ENCODE data around the gene ANK3.

ANK3 gene

DNA sequence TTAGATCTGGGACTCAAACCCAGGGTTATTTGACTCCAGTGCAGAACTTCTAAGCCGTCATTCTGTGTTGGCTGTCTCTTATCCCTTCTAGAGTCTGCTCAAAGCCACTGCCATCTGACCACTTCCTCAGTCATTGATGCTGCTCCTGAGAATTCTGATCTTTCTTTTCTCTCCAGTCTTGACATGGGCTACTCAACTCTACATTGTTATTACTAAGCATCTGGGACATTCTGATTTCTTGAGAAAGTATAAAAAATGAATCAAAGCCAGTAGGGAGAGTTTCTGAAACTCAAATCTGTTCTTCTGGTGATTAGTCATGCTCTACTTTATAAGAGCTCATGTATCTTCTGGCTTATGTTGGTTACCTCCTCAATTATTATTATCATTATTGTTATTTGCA is 48.7 kb downstream of the ANK3 start:
- no peak for DNase-seq

DNA sequence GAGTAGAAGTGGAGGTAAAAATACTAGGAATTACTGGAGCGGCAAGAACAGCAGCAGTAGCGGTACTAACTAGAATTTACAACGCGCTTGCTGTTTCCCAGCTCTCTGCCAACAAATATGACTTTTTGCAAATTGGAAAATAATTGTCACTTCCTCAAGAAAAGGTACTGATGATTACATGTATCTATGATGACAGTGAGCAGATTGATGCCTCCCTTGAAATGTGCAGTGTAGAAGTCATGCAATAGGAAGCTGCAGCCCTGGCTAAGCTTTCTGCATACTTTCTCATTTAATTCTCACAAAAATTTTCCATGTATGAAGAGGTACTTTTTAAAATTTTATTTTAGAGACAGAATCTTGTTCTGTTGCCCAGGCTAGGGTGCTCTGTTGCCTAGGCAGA is 49.9 kb downstream of the ANK3 start:
- no peak for DNase-seq

DNA sequence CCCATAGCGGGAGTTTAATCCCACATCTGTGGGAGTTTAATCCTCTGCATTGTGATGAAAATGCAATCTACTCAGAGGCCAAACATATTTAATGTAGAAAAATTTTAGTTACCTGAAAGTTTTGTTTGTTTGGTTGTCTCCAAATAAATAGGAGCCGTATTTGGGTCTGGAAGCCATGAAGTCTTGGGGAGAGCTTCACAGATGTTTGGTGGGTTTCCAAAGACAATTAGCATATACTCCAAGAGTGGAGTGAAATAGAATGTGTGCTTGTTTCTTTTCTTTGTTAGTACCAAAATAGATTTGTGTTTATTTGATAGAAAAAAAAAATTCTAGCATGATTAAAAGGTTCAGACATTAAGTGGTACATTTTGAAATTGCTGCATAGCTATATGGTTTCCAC is 50.9 kb downstream of the ANK3 start:
- DNase-seq, result no peak

DNA sequence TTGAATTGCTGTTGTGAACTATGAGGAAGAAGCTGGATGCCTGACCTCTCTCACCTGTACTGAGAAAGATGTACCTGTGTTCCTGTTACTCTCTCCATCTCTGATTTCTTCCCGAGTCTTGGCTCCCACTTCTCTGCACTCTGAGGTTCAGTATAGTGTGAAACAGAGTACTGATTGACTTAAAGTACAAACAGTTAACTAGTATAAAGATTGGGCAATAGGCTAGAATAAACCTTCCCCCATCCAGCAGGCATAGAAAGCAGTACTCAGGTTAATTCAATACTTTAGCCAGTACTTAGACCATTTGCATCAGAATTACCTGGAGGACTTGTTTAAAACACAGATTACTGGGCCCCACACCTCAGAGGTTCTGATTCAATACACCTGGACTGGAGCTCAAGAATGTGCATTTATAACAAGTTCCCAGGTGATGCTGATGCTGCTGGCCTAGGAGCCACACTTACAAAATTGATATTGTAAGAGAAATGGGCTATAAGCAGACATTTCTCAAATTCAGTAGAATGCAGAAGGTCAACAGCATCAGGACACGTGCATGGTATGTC is 51.6 kb downstream of the ANK3 start:
- DNase-seq, result no peak

GRCh38 chr10:60336901-60337630 is 52.6 kb downstream of the ANK3 start:
- no peak for DNase-seq

GRCh38 chr10:60335708-60336107 is 54.0 kb downstream of the ANK3 start:
- DNase-seq, result peak; percentile 3

DNA sequence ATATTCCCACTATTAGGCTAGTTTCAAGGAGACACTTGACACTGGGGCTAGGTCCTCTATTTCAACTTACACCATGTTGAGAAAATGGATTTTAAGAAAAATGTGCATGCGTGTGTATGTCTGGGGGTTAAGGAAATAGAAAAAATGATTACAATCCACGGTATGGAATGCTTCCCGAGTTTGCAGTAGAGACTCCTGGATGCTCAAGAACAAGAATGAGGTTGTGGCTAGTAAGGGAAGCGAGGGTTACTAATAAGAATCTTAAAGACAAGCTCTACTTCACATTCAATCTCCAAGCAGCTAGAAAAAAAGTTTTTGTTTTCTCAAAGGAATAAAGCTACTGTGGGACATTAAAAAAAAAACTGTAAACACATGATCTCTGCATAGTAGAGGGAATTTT is 54.7 kb downstream of the ANK3 start:
- DNase-seq, result no peak

- no peak for DNase-seq
Measured at GRCh38 chr10:60332371-60332770, 57.3 kb downstream of the ANK3 start.

DNA sequence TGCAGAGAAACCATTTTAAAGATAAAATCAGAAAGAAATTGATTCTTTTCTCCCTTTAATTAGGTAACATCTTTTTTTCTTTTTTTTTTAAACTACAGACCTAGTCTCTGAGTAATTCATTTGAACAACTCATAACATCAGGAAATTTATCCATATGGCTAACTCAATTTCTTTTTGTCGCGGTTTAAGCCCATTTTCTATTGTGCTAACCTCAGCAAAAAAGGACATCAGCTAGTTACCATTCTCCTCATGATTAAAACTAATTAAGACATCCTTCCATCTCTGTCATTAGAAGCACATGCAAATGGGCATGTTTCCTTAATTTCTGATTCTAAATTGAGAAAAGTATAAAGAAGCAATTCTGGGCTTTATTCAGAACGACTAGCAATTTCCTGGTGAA is 57.8 kb downstream of the ANK3 start:
- DNase-seq, result no peak

GRCh38 chr10:60323162-60323561 is 66.5 kb downstream of the ANK3 start:
- no peak for DNase-seq

DNA sequence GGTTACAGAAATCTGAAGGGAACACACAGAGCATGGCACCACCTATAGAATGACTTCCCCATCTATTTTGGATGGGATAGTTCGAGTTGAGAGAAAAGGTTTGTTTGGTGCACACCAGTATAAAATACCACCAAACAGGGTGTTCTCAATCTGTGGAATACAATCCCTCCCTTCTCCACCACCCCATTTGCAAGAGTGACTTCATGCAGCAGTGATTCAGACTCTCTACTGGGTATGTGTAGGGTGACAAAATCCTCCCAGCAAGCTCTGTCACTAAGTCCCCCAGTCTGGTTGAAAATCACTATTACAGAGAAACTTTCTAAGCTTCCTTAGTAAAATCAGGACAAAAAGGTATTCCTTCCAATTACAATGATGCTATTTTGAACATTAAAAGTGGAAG is 69.0 kb downstream of the ANK3 start:
- DNase-seq, result no peak

DNA sequence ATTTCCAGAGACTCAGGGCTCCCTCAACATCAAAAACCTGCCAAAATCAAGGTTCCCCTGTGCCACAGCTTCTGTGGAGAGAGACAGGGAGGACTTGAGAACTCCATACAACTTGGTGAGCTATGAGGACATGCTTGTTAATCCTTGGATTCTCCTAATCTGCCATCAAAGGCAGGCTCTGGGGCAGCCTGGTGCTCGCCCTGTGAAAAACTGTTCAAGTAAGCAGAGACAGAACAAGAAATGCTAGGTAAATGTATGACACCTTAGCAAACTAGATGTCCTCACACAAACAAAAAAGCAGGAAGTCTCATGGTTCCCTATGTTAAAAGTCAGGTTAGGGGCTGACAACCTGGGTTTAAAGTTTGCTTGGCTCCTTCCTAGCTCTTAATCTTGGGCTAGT is 73.6 kb downstream of the ANK3 start:
- DNase-seq, result no peak

- no peak for DNase-seq
Measured at GRCh38 chr10:60315311-60315710, 74.4 kb downstream of the ANK3 start.

DNA sequence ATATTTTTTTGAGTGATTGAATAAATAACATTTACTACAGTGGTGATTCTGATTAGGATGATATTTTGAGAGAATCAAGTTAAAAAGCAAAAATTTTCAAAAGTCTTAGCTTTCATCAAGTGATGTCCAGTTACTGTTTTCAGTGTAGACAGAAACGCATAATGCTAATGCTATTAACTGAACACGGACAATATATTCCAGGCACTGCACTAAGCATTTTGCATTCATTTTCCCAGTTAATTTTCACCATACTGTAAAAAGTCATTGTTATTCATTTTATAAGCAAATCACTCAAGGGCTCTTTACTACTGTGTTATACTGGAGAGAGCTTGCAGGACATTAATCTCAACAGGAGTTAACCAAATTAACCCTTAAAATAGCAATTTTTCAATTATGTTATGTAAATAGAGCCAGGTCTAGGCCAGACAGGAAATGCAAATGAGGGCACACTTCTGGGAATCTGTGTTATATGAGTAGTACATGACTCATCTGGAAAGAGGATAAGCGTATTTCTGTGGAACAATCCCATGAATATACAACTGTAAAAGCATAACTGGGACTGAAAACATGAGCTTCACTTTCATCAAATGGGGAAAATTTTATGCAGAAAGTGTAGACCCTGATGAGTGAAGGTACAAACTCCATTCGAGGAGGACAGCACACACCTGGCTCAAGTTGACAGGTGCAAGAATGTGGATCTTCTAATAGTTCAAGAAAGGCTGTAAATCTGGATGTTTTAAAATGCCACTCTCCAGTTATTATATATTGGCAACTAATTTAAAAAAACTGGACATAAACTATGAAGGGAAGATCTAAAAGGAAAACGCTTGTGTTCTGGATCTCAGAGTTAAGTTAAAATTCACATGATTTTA is 75.4 kb downstream of the ANK3 start:
- no peak for DNase-seq

DNA sequence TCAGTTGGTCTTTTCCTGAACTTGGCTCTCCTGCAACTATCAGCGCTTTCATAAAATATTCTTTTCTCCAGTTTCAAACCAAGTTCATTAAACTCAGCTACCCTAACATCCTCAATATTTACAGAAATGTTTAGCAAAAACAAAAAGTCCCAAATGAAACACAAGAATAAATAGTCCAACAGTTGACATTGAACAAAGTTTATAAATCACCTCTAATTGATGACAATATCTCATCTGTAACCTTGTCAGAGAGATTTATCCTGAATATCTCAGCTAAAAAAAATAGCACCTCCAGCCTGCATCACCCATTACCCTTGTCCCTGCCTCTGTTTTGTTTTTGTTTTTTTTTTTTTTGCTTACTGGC is 76.1 kb downstream of the ANK3 start:
- no peak for DNase-seq

DNA sequence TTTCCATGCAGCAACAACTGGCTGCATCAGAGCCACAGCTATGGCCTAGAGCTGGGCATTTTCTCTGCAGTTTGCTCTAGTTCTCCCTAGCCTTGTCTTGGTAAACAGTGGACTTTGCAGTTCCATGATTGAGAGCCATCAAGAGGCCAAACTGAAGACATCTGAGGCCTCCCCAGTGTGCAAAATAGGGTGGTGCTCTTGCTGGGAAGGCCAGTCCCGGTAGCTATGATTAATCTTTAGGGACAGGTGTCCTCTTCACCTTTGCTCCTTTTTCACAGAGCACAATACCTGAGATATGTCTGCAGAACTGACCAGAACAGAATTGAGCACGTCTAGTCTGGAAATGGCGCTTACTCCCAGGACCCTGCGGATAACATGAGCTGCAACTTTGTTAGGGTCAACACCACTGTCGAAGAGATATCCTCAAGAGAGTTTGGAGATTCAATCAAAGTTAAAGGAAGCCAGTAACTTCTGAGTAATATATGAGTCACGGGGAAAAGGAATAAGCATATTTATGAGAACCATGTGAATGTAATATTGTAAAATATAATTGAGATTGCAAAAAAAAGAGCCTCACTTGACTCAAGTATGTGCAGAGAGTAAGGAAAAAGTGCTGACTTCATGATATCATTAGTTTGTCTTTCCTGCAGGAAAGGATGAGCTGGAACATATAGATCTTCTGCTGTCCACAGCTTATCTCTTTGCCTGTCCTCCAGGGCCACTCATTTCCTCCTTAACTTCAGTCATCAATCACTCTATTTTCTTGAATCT is 76.7 kb downstream of the ANK3 start:
- no peak for DNase-seq

DNA sequence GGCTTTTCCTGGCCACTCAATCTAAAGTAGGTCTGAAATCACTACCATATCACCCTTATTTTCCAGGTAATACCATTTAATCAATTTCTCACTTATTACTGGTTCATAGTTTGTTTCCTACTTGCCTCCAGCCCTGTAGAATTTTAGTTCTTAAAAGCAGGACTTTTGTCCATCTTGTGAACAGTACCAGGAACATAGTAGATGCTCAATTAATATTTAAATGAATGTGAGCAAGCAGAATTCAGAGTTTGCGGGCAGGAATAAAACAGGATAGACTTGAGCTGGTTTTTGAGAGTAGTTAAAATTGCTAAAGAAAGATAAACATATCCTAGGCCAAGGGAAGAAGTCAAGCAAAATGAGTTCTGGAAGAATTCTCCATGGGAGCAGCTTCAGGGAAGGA is 77.9 kb downstream of the ANK3 start:
- no peak for DNase-seq

DNA sequence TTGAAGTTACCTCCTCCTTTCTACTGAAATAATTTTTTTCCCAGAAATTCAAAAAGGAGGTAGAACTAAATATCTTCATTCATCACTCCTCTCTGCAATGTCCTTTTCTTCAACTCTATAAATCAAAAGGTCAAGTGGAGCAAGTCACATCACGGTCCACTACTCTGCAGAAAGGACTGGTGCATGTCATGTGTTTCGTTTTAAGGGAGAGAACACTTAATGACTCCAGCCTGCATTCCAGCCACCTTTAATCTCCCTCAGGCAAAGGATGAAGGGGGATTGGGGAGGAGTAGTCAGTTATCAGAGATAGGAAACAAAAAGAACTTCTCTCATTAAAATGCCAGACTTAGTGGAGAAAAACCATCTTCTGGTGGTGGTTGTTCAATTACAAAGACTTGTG is 78.9 kb downstream of the ANK3 start:
- no peak for DNase-seq

DNA sequence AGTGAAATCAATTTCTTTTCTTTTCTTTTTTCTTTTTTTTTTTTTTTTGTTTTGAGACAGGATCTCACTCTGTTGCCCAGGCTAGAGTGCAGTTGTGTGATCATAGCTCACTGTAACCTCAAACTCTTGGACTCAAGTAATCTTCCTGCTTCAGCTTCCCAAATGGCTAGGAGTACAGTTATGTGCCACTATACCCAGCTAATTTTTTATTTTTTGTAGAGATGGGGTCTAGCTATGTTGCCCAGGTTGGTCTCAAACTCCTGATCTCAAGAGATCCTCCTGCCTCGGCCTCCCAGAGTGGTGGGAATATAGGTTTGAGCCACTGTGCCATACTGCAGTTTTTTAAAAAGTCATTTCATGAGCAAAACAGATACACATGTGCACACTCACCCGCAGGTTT is 79.8 kb downstream of the ANK3 start:
- no peak for DNase-seq

DNA sequence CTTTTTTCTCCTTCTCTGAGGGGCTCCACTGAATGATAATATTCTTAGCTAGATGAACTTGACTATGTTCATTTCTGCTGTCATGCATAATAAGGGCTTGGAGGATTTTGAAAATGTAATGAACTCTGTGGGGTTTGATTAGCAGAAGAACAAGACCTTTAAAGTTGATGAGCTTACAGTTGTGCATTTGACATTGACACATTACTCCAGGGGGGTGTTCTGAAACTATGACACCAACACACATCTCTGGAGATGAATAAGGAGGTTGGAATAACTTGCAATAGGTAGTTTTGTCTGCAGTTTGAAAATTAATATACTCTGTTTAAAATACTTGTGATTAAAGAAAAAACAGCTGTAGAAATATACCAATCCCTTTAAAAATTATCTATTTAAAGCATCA is 80.3 kb downstream of the ANK3 start:
- DNase-seq, result no peak

GRCh38 chr10:60305380-60305892 is 84.2 kb downstream of the ANK3 start:
- no peak for DNase-seq

- no peak for DNase-seq
Measured at GRCh38 chr10:60304829-60305379, 84.8 kb downstream of the ANK3 start.

GRCh38 chr10:60303778-60304177 is 85.9 kb downstream of the ANK3 start:
- DNase-seq, result no peak
